Skeletal muscle tissue (tissue), 4 donors: ENCODE measurements around the gene CAV1. TPM values are rescaled to one million over a fixed set of nuclear protein-coding genes. Genes with fewer than 3 reads are reported as not detected.

Experiments used
- H3K27ac ChIP-seq: one replicate; pipeline ENCODE4 v1.7.0; 2013; ENCODE audit warnings: mild to moderate bottlenecking, low read depth, low read length, inconsistent platforms
- H3K27me3 ChIP-seq, 3 donors: one replicate each; pipeline ENCODE4 v1.7.0; 2013; ENCODE audit warnings: low read length in 3 of 3; ENCODE audit not compliant: control insufficient read depth in 3 of 3, insufficient read depth in 3 of 3
- H3K36me3 ChIP-seq, 3 donors: one replicate each; pipeline ENCODE4 v1.7.0; 2013; ENCODE audit warnings: low read length in 3 of 3; ENCODE audit not compliant: control insufficient read depth in 3 of 3, insufficient read depth in 3 of 3
- H3K4me1 ChIP-seq, 3 donors: one replicate each; pipeline ENCODE4 v1.7.0; 2013; ENCODE audit warnings: low read length in 3 of 3, mild to moderate bottlenecking in 3 of 3; ENCODE audit not compliant: control insufficient read depth in 3 of 3, insufficient read depth in 3 of 3
- H3K4me3 ChIP-seq, 3 donors: one replicate each; pipeline ENCODE4 v1.7.0; 2013; ENCODE audit warnings: low read length in 3 of 3
- H3K9ac ChIP-seq, 3 donors: one replicate each; pipeline ENCODE4 v1.7.0; 2013; ENCODE audit warnings: low read length in 3 of 3, mild to moderate bottlenecking in 3 of 3, moderate library complexity in 2 of 3, low read depth in 1 of 3
- H3K9me3 ChIP-seq, 3 donors: one replicate each; pipeline ENCODE4 v1.7.0; 2013; ENCODE audit warnings: low read length in 3 of 3; ENCODE audit not compliant: control insufficient read depth in 3 of 3
- total RNA-seq: library from RNA; depleted of rRNA; stranded (reverse); fragments of >200 nt; gene quantifications from one replicate; pipeline ENCODE4 v1.2.3, GENCODE V29; 2014
- donor health status: Osteomylitis.

CAV1 gene
- total RNA-seq, 1 donor from 2014 or later, result 175 TPM

GRCh38 chr7:116549370-116549769, 24.5 kb downstream of the CAV1 start:
- H3K9me3 ChIP-seq, result no peaks in the 10 kb centered on the region

GRCh38 chr7:116551692-116552091, 26.9 kb downstream of the CAV1 start:
- no peak overlapping the region for H3K4me3 ChIP-seq
- H3K36me3 ChIP-seq, result no peaks in the 10 kb centered on the region
- H3K9ac ChIP-seq, result no peak overlapping the region
- peaks cover 6 to 11% (median 10%) of the 10 kb centered on the region in 3 donors for H3K4me1 ChIP-seq
- H3K27ac ChIP-seq, result no peak overlapping the region
- H3K9me3 ChIP-seq, result no peaks in the 10 kb centered on the region
- no peaks in the 10 kb centered on the region for H3K27me3 ChIP-seq

More at GRCh38 chr7:116549370-116549769, 24.5 kb downstream of the CAV1 start:
- no peak overlapping the region for H3K27ac ChIP-seq
- H3K4me1 ChIP-seq, result peaks cover 6 to 16% (median 7%) of the 10 kb centered on the region in 3 donors
- no peaks in the 10 kb centered on the region for H3K36me3 ChIP-seq
- H3K4me3 ChIP-seq, result no peak overlapping the region
- no peak overlapping the region for H3K9ac ChIP-seq
- no peaks in the 10 kb centered on the region for H3K27me3 ChIP-seq

GRCh38 chr7:116552602-116553001, 27.8 kb downstream of the CAV1 start:
- no peak overlapping the region for H3K9ac ChIP-seq
- no peaks in the 10 kb centered on the region for H3K27me3 ChIP-seq
- no peak overlapping the region for H3K27ac ChIP-seq
- peaks cover 6 to 11% (median 6%) of the 10 kb centered on the region in 3 donors for H3K4me1 ChIP-seq
- no peaks in the 10 kb centered on the region for H3K9me3 ChIP-seq
- no peaks in the 10 kb centered on the region for H3K36me3 ChIP-seq
- H3K4me3 ChIP-seq, result no peak overlapping the region

- H3K9ac ChIP-seq, result no peak overlapping the region
- H3K9me3 ChIP-seq, result no peaks in the 10 kb centered on the region
- H3K4me3 ChIP-seq, result no peak overlapping the region
- H3K36me3 ChIP-seq, result no peaks in the 10 kb centered on the region
- no peaks in the 10 kb centered on the region for H3K27me3 ChIP-seq
- H3K27ac ChIP-seq, result no peak overlapping the region
- H3K4me1 ChIP-seq, result peaks cover 6 to 11% (median 6%) of the 10 kb centered on the region in 3 donors
Measured at GRCh38 chr7:116553168-116553964, 28.5 kb downstream of the CAV1 start.

GRCh38 chr7:116554436-116554835, 29.6 kb downstream of the CAV1 start:
- Histone ChIP-seq H3K27ac (no peak overlapping the region), H3K27me3 (no peaks in the 10 kb centered on the region), H3K36me3 (peaks cover 0 to 3% (median 0%) of the 10 kb centered on the region in 3 donors), H3K4me1 (peaks cover 6 to 13% (median 6%) of the 10 kb centered on the region in 3 donors), H3K4me3 (no peak overlapping the region), H3K9ac (no peak overlapping the region), H3K9me3 (no peaks in the 10 kb centered on the region)

GRCh38 chr7:116554911-116555310, 30.1 kb downstream of the CAV1 start:
- Histone ChIP-seq H3K4me1 (peaks cover 6 to 15% (median 9%) of the 10 kb centered on the region in 3 donors), H3K27ac (no peak overlapping the region), H3K36me3 (peaks cover 0 to 3% (median 0%) of the 10 kb centered on the region in 3 donors), H3K4me3 (no peak overlapping the region), H3K9ac (no peak overlapping the region), H3K9me3 (no peaks in the 10 kb centered on the region), H3K27me3 (no peaks in the 10 kb centered on the region)

- peaks cover 7 to 16% (median 12%) of the 10 kb centered on the region in 3 donors for H3K4me1 ChIP-seq
Measured at GRCh38 chr7:116557066-116557585, 32.3 kb downstream of the CAV1 start.

GRCh38 chr7:116557901-116558300, 33.1 kb downstream of the CAV1 start:
- no peaks in the 10 kb centered on the region for H3K9me3 ChIP-seq
- H3K36me3 ChIP-seq, result peaks cover 0 to 3% (median 0%) of the 10 kb centered on the region in 3 donors
- peaks cover 7 to 16% (median 12%) of the 10 kb centered on the region in 3 donors for H3K4me1 ChIP-seq
- no peak overlapping the region for H3K9ac ChIP-seq
- no peaks in the 10 kb centered on the region for H3K27me3 ChIP-seq
- no peak overlapping the region for H3K4me3 ChIP-seq
- no peak overlapping the region for H3K27ac ChIP-seq

More at GRCh38 chr7:116557066-116557585, 32.3 kb downstream of the CAV1 start:
- Histone ChIP-seq H3K36me3 (peaks cover 0 to 3% (median 0%) of the 10 kb centered on the region in 3 donors), H3K27ac (no peak overlapping the region), H3K4me3 (no peak overlapping the region), H3K9ac (no peak overlapping the region), H3K9me3 (no peaks in the 10 kb centered on the region), H3K27me3 (no peaks in the 10 kb centered on the region)

GRCh38 chr7:116560021-116560970, 35.5 kb downstream of the CAV1 start:
- no peak overlapping the region for H3K4me3 ChIP-seq
- H3K9ac ChIP-seq, result no peak overlapping the region
- peaks cover 4 to 12% (median 7%) of the 10 kb centered on the region in 3 donors for H3K4me1 ChIP-seq
- H3K9me3 ChIP-seq, result no peaks in the 10 kb centered on the region
- peaks cover 0 to 3% (median 0%) of the 10 kb centered on the region in 3 donors for H3K36me3 ChIP-seq
- H3K27me3 ChIP-seq, result no peaks in the 10 kb centered on the region
- H3K27ac ChIP-seq, result peak overlapping the region; percentile 48
